ACC112 (cell line): ENCODE data around the gene MLPH.
A peak's percentile ranks its signal among the peaks of the same experiment; 100 is the strongest.

Experiments
- H2AFZ ChIP-seq: fragments of 200-600 bp; sonication (generic); one replicate; pipeline ENCODE4 v1.6.0; 2017; ENCODE audit warnings: antibody characterized with exemption, low read length; ENCODE audit not compliant: unreplicated experiment
- H3K27ac ChIP-seq: fragments of 200-600 bp; sonication (generic); 2 replicates; pipeline ENCODE4 v1.5.1; 2014; ENCODE audit warnings: low read depth, mild to moderate bottlenecking, antibody characterized with exemption, low read length, moderate library complexity
- H3K27me3 ChIP-seq: fragments of 200-600 bp; sonication (generic); 2 replicates; pipeline ENCODE4 v1.6.1; 2014; ENCODE audit warnings: mild to moderate bottlenecking, antibody characterized with exemption, low read length, moderate library complexity, mixed read lengths; ENCODE audit not compliant: insufficient read depth
- H3K36me3 ChIP-seq: fragments of 200-600 bp; sonication (generic); 2 replicates; pipeline ENCODE4 v1.6.1; 2016; ENCODE audit warnings: mild to moderate bottlenecking, antibody characterized with exemption, low read length, moderate library complexity, mixed read lengths; ENCODE audit not compliant: insufficient read depth
- H3K4me1 ChIP-seq: fragments of 200-600 bp; sonication (generic); one replicate; pipeline ENCODE4 v1.6.1; 2016; ENCODE audit warnings: low read length, mixed read lengths; ENCODE audit not compliant: insufficient read depth, unreplicated experiment, control insufficient read depth
- H3K4me3 ChIP-seq: fragments of 200-600 bp; sonication (generic); 2 replicates; pipeline ENCODE4 v1.5.1; 2014; ENCODE audit warnings: mild to moderate bottlenecking, low read depth, low read length
- H3K79me2 ChIP-seq: fragments of 200-600 bp; sonication (generic); one replicate; pipeline ENCODE4 v1.6.0; 2016; ENCODE audit warnings: low read length; ENCODE audit not compliant: control insufficient read depth, unreplicated experiment, insufficient read depth

MLPH gene

DNA sequence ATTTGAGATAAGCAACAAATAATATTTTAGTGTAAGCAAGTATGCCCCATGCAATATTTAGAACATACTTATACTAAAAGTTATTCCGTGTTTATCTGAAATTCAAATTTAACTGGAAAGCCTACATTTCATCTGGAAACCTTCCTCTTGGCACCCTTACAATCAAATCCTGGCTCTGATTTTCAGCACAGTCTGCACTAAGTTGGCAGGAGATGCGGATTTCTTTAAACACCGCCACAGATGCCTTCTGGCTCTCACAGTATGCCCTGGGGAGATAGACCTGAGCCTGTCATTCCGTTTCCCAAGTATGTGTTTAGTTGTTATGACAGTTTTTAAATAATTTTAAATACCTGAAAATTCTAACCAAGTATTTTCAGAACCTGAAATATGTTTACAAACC, 7.3 kb upstream of the MLPH start:
- Histone ChIP-seq H3K4me3 (no peak overlapping the region), H3K36me3 (no peaks in the 10 kb centered on the region), H3K79me2 (peaks cover 6% of the 10 kb centered on the region), H3K4me1 (peaks cover 36% of the 10 kb centered on the region), H3K27me3 (no peaks in the 10 kb centered on the region), H2AFZ (no peak overlapping the region), H3K27ac (no peak overlapping the region)

DNA sequence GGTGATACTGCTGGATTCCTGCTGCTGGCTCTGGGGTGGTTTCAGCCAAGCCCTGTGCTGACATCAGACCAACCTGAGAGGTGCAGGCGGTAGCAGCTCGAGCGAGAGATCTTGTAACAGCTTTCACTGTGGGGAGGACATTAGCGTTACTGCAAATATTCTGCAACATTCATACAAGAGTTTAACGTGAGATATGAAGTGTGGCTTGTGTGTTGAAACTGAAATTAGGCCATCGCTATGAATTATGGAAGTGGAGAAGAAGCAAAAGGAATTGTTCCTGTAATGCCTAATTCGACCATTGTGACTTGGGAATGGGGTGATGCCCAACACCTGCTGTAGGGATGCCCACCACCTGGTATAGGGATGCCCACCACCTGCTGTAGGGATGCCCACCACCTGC, 6.5 kb upstream of the MLPH start:
- Histone ChIP-seq H2AFZ (no peak overlapping the region), H3K27ac (no peak overlapping the region), H3K27me3 (no peaks in the 10 kb centered on the region), H3K79me2 (peaks cover 13% of the 10 kb centered on the region), H3K4me1 (peaks cover 38% of the 10 kb centered on the region), H3K4me3 (no peak overlapping the region), H3K36me3 (no peaks in the 10 kb centered on the region)

DNA sequence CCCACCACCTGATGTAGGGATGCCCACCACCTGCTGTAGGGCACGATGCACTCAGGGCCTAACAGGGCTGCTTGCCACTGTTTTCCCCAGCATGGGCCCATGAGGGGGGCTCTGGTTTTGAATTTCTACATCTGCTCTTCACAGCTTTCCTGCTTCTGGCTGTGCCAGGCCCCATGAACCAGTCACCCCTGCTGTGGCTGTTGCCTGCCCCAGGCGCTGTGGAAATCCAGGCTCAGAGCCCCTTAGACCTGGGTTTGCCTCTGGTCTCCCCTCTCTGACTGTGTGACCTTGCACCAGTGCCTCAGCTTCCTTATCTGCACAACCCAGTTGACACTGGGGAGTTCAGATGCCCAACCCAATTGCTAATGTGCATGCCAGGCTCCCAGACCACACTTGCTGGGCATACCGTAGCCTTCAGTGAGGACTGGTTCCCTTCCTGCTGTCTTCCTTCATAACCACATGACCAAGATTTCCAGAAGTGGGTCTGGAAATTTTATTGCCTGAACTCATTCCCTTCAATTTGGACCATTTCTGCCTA, 6.0 kb upstream of the MLPH start:
- Histone ChIP-seq H3K36me3 (no peaks in the 10 kb centered on the region), H3K4me3 (no peak overlapping the region), H3K27ac (no peak overlapping the region), H3K27me3 (no peaks in the 10 kb centered on the region), H3K79me2 (peaks cover 18% of the 10 kb centered on the region), H3K4me1 (peaks cover 38% of the 10 kb centered on the region), H2AFZ (no peak overlapping the region)

DNA sequence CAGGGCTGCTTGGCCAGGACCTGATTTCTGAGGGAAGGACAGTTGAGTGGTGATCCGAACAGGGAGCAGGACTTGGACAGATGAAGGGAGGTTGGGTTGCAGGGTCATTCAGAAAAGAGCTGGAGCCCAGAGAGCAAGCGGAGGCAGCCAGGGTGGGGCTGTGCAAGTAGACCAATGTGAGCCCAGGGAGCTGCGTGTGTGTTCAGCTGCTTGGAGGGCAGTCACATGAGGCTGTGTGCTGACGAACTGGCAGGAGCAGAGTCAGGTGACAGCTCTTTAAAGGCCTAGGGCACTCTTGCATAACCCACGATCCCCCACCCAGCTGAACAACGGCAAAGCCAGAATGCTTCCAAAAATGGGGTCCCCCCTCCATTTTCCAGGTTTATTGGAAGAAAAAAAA, 4.6 kb upstream of the MLPH start:
- Histone ChIP-seq H2AFZ (peak overlapping the region; percentile 40), H3K36me3 (no peaks in the 10 kb centered on the region), H3K4me3 (no peak overlapping the region), H3K79me2 (peaks cover 32% of the 10 kb centered on the region), H3K4me1 (peaks cover 35% of the 10 kb centered on the region), H3K27ac (peak overlapping the region; percentile 65), H3K27me3 (no peaks in the 10 kb centered on the region)

DNA sequence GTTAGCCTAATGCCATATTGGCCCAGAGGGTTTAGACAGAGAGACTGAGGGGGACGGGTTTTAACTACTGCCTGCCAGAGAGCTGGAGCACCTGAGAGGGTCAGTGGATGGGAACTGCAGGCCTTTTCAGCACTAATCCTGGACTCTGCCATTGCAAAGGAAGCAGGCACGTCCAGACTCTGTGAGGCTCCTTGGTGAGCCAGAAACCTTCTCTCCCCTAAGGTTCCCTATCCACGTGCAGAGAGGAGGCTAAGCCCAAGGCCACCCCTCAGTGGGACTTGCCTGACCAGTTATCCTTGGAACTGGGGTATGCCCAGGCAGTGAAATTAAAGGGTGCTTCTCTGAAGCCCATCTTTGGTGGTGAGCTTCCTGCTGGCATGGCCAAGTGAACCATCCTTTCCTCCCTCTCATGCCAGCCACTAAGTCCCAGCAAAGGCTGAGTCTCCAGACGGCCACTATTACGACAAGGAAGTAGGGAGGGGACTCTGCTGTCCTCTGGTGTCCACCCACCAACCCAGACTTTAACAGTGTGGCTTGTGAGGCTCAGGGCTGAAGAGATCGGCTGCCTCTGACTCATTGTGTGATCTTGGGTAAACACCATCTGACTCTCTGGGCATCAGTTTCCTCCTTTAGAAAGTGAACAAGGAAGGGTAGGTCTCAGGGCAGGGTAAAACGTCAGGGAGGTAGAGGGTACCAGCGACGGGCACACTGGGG, 3.9 kb upstream of the MLPH start:
- Histone ChIP-seq H2AFZ (peak overlapping the region; percentile 40), H3K27me3 (no peaks in the 10 kb centered on the region), H3K27ac (peak overlapping the region; percentile 65), H3K36me3 (no peaks in the 10 kb centered on the region), H3K79me2 (peaks cover 39% of the 10 kb centered on the region), H3K4me1 (peaks cover 38% of the 10 kb centered on the region), H3K4me3 (no peak overlapping the region; the same call in 1 of the 2 replicates)

DNA sequence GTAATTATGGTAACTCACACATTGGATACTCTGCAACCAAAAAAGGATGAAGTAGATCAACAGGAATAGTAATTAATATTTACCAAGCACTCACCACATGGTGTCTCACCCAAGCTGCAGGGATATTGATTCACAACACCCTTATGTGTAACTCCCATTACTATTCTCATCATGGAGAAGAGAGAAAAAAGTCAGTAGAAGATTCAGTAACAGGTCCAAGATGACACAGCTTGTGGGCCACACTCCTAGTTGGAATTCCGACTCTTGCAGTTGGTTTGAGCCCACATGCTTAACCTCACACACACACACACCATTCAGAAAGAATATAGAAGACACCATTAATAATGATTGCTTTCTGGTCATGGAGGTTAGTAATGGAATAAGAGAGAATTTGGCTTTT, 1.7 kb upstream of the MLPH start:
- Histone ChIP-seq H2AFZ (no peak overlapping the region), H3K79me2 (peaks cover 60% of the 10 kb centered on the region), H3K27me3 (no peaks in the 10 kb centered on the region), H3K27ac (peak overlapping the region; percentile 77), H3K4me1 (peaks cover 60% of the 10 kb centered on the region), H3K4me3 (peak overlapping the region; percentile 98), H3K36me3 (peaks cover 8% of the 10 kb centered on the region)

DNA sequence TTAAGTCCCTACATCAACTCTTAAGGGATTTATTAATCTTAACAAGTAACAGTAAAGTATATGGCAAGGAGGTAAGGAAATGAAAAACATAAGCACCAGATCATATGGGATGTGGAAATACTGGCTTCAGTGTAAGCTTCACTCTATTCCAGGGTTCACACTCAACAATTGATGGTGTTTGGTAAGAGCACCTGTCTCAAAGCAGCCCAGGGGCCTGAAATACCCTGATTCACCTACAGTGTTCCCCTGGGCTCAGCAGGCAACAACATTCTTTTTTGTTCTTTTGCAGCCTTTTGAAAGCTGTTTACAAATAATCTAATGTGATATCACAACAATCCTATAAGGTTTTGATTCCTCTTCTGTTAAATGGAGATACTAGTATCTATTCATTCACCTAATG, 1.2 kb upstream of the MLPH start:
- peaks cover 66% of the 10 kb centered on the region for H3K79me2 ChIP-seq
- H3K4me3 ChIP-seq, result peak overlapping the region; percentile 98
- peaks cover 13% of the 10 kb centered on the region for H3K36me3 ChIP-seq
- no peaks in the 10 kb centered on the region for H3K27me3 ChIP-seq
- H3K4me1 ChIP-seq, result peaks cover 63% of the 10 kb centered on the region
- peak overlapping the region; percentile 92 for H2AFZ ChIP-seq
- peak overlapping the region; percentile 77 for H3K27ac ChIP-seq

DNA sequence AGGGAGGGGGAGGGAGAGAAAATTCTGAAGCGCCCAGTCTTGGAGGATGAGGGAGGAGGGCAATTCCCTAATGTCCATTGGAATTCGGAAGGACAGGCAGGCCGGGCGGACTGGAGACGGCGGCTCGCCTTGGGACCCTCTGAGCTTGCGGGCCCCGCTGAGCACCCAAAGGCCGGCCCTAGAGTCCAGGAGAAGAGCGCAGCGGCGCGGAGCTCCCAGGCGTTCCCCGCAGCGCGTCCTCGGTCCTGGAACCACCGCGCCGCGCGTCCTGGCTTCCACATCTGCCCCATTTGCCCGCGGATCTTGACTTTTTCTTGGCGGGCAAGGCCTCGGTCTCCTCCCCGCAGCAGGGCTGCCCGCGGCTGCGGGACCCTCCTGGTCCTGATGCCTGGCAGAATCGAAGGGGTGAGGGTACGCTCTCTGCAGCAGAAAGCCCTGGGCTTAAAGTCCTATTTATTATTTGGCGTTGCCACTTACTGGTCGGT, 675 bp upstream of the MLPH start:
- peaks cover 63% of the 10 kb centered on the region for H3K4me1 ChIP-seq
- peak overlapping the region; percentile 98 for H3K4me3 ChIP-seq
- H3K27ac ChIP-seq, result peak overlapping the region; percentile 77
- H3K36me3 ChIP-seq, result peaks cover 18% of the 10 kb centered on the region
- H3K79me2 ChIP-seq, result peaks cover 71% of the 10 kb centered on the region
- H2AFZ ChIP-seq, result peak overlapping the region; percentile 92
- no peaks in the 10 kb centered on the region for H3K27me3 ChIP-seq

DNA sequence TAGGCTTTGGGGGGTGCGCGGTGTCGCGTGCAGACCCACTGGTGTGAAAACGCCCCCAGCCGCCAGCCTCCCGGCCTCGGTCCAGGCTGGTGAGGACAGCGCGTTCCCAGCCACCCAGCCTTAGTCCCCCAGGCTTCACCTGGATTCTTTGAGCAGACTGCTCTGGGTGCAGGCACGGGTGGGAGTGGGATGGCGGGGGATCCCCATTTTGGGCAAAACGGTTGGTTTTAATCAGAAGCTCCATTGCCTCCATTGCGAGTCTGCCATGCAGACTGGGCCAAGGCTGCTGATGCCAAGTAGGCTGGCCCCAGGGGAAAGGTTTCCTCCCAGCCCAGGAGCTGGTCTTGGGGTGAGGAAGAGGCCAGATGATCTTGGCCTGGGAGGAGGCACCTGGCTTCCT, 445 bp downstream of the MLPH start:
- Histone ChIP-seq H3K27ac (peak overlapping the region; percentile 77), H3K79me2 (peaks cover 81% of the 10 kb centered on the region), H3K27me3 (no peaks in the 10 kb centered on the region), H3K4me1 (peaks cover 59% of the 10 kb centered on the region), H3K36me3 (peaks cover 28% of the 10 kb centered on the region), H3K4me3 (peak overlapping the region; percentile 98), H2AFZ (no peak overlapping the region)

DNA sequence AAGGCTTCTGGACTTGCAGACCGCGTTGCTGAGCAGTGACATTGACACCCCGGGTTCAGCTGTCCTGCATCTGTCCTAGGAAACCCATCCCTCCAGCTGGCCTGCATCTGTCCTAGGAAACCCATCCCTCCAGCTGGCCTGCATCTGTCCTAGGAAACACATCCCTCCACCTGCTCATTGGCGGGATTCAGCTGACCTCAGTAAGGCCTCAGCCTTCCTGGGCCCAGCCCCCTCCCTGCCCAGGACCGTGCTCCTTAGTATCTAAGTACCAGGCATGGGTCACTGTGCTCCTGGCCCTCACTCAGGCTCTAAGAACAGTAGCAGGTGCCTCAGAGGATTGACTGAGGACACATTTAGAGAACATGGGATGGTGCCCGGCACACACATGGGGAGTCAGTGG, 1.2 kb downstream of the MLPH start:
- peak overlapping the region; percentile 98 for H3K4me3 ChIP-seq
- peaks cover 52% of the 10 kb centered on the region for H3K4me1 ChIP-seq
- H3K79me2 ChIP-seq, result peaks cover 88% of the 10 kb centered on the region
- H3K36me3 ChIP-seq, result peaks cover 36% of the 10 kb centered on the region
- no peak overlapping the region for H2AFZ ChIP-seq
- H3K27me3 ChIP-seq, result no peaks in the 10 kb centered on the region
- H3K27ac ChIP-seq, result peak overlapping the region; percentile 77
